HG03575 (cell line): ENCODE measurements around the gene TTLL1.
"Not testable (repeated sequence)": the region's sequence is repeated elsewhere in the genome, so short reads cannot be mapped to it uniquely, and the experiment has no call there.

ENCODE experiments used
- ATAC-seq: cut with Tn5 transposase; IDR thresholded peaks from one replicate; pipeline ENCODE4 v1.9.1; 2021; ENCODE audit not compliant: unreplicated experiment, insufficient number of reproducible peaks, low FRiP score; ENCODE audit errors: extremely low read depth

The TTLL1 gene

DNA sequence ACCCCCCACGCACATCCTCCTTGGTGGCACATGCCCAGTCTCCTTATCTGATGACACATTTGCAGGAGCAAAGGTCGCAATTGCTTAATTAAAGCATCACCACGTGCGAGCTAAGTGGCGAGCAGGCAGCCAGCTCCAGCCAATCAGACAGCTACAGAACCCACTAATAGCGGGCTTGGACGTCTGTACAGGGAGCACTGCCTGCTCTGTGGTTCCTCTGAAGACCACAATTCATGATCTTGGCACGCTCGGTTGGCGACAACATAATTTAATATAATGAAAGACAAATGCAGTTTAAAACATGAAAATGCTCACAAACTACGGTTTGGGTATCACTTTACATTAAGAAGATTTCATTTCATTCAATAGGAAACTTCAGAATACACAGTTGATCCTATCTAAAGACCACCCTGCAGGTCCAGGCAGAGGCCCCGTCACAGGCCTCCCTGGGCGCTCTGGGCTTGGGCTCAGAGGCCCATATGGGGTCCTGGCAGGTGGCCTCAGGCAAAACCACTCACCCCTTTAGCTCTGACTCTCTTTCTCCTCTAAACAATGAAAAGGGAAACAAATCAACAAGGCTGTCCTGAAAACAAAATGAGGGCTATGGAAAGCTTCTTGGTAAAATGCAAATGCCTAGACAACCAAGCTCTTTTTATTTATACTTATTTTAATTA, 84.7 kb downstream of the TTLL1 start:
- ATAC-seq, result no peak

- no peak for ATAC-seq
Measured at GRCh38 chr22:43002202-43002586, 87.0 kb downstream of the TTLL1 start.

- ATAC-seq, result no peak
Measured at GRCh38 chr22:43001271-43002201, 87.7 kb downstream of the TTLL1 start.

- no peak for ATAC-seq
Measured at GRCh38 chr22:43000441-43001175, 88.6 kb downstream of the TTLL1 start.

GRCh38 chr22:42997582-42998090, 91.6 kb downstream of the TTLL1 start:
- ATAC-seq, result no peak

DNA sequence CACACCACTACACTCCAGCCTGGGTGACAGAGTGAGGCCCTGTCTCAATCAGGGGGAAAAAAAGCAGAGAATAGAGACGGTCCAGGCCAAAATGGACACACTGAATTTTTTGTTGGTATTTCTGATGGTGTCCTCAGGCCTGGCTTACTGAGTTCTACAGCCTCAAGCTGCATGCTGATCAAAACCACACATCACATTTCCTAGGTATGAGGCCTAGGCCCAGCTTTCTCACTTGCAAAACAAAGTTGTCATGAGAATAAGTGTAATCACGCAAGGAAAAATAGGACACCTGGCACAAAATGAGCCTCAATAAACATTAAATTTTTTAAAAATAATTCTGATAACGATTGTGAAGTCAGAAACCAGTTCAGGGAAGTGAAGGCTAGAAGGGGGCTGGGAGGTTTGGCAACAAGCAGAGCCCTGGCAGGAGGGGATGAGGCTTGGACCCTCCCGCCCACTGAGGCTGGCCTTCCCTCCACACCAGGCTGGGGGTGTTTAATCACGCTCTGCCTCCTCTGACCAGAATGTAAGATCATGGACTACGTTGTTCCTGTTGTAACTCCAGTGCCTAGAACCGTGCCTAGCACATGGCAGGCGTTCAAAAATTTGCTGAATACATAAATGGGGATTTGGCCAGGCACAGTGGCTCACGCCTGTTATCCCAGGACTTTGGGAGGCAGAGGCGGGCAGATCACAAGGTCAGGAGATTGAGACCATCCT, 92.4 kb downstream of the TTLL1 start:
- ATAC-seq, result no peak

- ATAC-seq, result not testable (repeated sequence)
Measured at GRCh38 chr22:42995654-42996053, 93.5 kb downstream of the TTLL1 start.

DNA sequence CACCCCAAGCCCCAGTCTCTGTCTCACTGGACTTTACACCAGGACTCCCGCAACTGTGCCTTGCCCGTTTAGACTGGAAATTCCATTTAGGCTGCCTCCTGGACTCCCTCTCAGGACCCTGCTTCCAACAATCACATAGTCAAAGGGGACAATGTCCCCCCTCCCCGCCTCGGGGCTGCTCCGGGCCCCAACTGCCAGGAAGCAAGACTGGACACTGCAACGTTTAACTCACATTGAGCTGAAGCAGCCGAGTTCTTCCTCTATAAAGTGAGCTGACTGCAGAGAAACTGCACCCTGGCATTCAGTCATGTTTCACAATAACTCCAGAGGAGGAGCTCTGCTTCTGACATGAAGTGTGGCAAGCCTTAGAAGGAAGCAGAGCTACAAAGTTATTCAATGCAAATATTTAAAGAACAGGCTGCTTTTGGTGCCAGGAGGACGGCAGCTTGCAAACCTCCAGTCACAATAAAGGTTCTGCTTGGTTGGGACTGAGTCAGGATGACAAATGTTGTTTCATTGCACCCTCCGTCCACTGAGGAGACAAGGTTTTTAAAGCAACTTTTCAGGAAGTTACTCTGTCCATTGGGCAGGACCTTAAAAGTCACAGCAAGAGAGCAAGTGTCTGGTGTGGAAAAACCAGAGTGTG, 94.2 kb downstream of the TTLL1 start:
- no peak for ATAC-seq

- no peak for ATAC-seq
Measured at GRCh38 chr22:42994276-42994916, 94.8 kb downstream of the TTLL1 start.

GRCh38 chr22:42993651-42994275, 95.4 kb downstream of the TTLL1 start:
- no peak for ATAC-seq

DNA sequence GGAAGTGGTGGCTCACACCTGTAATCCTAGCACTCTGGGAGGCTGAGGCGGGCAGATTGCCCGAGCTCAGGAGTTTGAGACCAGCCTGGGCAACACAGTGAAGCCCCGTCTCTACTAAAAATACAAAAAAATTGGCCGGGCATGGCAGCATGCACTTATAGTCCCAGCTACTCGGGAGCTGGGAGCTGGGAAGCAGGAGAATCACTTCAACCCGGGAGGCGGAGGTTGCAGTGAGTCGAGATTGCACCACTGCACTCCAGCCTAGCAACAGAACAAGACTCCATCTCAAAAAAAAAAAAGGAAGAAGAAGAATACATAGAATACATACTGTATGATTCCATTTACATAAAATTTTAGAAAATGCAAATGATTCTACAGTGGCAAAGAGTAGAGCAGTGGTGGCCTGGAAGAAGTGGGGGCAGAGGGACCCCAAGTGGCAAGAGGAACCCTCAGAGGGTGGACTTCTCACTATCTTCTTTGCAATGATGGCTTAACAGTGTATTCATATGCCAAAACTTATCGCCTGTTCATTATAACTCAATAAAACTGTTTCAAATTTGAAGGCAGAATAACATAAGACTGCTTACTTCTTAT, 96.2 kb downstream of the TTLL1 start:
- no peak for ATAC-seq

DNA sequence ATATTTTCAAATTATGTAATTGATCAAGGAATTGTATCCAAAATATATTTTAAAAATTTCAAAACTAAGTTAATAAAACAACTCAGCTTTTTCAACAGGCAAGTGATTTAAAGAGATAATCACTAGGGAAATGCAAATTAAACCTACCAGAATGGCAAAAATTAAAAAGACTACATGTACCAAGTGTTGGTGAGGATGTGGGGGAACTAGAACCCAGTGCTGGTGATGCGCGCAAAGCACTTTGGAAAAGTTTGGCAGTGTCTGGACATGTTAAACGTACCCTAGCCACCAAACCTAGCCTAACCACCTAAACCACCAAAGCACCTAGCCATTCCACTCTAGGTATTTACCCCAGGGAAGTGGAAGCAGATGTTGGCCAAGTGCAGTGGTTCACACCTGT, 97.1 kb downstream of the TTLL1 start:
- ATAC-seq, result no peak

- ATAC-seq, result no peak
Measured at GRCh38 chr22:42991010-42991651, 98.1 kb downstream of the TTLL1 start.

DNA sequence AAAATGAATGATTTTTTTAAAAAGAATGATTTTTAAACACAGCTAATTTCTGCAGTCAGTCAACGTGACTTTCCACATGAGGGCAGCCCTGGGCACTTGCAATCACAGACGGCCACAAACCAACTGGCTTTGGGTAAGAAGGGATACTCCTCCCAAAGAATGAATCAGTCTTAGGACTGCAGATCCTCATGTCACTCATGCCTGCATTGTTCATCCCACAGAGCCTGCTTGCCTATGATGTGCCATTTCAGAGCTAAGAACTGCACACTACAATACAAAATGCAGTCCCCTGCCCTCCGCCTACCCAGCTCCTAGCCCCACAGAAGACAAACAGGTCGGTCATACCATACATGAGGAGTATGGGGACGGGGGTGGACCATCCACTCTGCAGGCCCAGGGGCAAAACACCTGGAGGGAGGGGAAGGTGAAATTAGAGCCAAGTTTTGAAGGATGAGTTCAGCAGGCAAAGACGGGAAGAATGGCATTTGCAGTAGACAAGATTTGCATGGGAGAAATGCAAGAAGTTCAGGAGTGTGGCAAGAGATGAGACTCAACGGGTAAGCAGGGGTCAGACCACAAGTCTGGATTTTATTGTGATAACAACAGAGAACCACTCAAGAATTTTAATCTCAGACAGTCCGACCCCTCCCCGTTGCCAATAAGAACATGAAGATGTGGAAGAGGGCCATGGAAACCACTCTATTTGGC, 98.9 kb downstream of the TTLL1 start:
- no peak for ATAC-seq
